ENCODE results near the gene ASB6. TPM values are rescaled to one million over a fixed set of nuclear protein-coding genes. Genes with fewer than 3 reads are reported as not detected.

Gene ASB6
- total and polyA plus RNA-seq, 2 experiments from 2014 or later: 8.8 to 19.8 TPM

- no peaks in the 10 kb centered on the region for H3K27me3 ChIP-seq (ENCODE audit: insufficient read depth)
- peaks cover 9% of the 10 kb centered on the region for H3K4me1 Mint-ChIP-seq
- H3K36me3 Mint-ChIP-seq (ENCODE audit: low read depth): peaks cover 28% of the 10 kb centered on the region
- H3K9me2 ChIP-seq (ENCODE audit: insufficient read depth): no peaks in the 10 kb centered on the region
- no peak overlapping the region for H3K27ac Mint-ChIP-seq
- no peaks in the 10 kb centered on the region for H3K4me1 ChIP-seq (ENCODE audit: insufficient read depth)
- no peak overlapping the region for H3K4me3 ChIP-seq
- no peak for ATAC-seq
- no peak for DNase-seq (ENCODE audit: low spot score)
- H3K4me2 ChIP-seq: no peak overlapping the region
- no peak overlapping the region for H3K4me3 Mint-ChIP-seq
- peaks cover 10% of the 10 kb centered on the region for H3K79me2 ChIP-seq (replicated peaks; ENCODE audit: insufficient read depth)
- no peaks in the 10 kb centered on the region; the same call in 1 of the 2 replicates for H3F3A ChIP-seq (replicated peaks; ENCODE audit: low read depth)
- peaks cover 14% of the 10 kb centered on the region for H3K27me3 Mint-ChIP-seq (ENCODE audit: insufficient read depth, low read depth, poor library complexity)
- no peak for TF ChIP-seq ETS1 (IDR thresholded peaks at IDR 0.05)
- H3K9me3 Mint-ChIP-seq: no peaks in the 10 kb centered on the region
- H4K20me1 ChIP-seq (replicated peaks; ENCODE audit: insufficient read depth): peaks cover 26% of the 10 kb centered on the region
- no peak overlapping the region for H3K27ac ChIP-seq (ENCODE audit: low read depth)
- no peaks in the 10 kb centered on the region; the same call in 1 of the 2 replicates for H3K36me3 ChIP-seq (ENCODE audit: insufficient read depth)
- no peak overlapping the region for H2AFZ ChIP-seq
Measured at GRCh38 chr9:129639034-129639630, 2.8 kb downstream of the ASB6 start.

- no peak overlapping the region; the same call in 2 of the 3 replicates for H3K4me3 Mint-ChIP-seq
- no peaks in the 10 kb centered on the region for H3K9me3 Mint-ChIP-seq
- peaks cover 9% of the 10 kb centered on the region for H3K4me1 Mint-ChIP-seq
- H3K27ac ChIP-seq (ENCODE audit: low read depth): no peak overlapping the region
- H2AFZ ChIP-seq: no peak overlapping the region
- peaks cover 17% of the 10 kb centered on the region for H3K27me3 Mint-ChIP-seq (ENCODE audit: insufficient read depth, low read depth, poor library complexity)
- H3K4me2 ChIP-seq: no peak overlapping the region
- no peaks in the 10 kb centered on the region for H3K27me3 ChIP-seq (ENCODE audit: insufficient read depth)
- H3K36me3 Mint-ChIP-seq (ENCODE audit: low read depth): peaks cover 40% of the 10 kb centered on the region
- no peaks in the 10 kb centered on the region for H3K4me1 ChIP-seq (ENCODE audit: insufficient read depth)
- ATAC-seq: no peak
- DNase-seq (ENCODE audit: low spot score): no peak
- no peak overlapping the region for H3K4me3 ChIP-seq
- TF ChIP-seq ZNF331 (CRISPR knock-in tag; IDR thresholded peaks at IDR 0.05; ENCODE audit: low read depth) (no peak), JUNB (IDR thresholded peaks at IDR 0.05; ENCODE audit: unreplicated experiment) (no peak), POLR2AphosphoS5 (IDR thresholded peaks at IDR 0.05; ENCODE audit: low read depth) (no peak; the same call in 1 of the 2 replicates), CTCF (conservative IDR thresholded peaks at IDR 0.05; ENCODE audit: low read depth in 2 of 2) (no peak), ZNF462 (CRISPR knock-in tag; IDR thresholded peaks at IDR 0.05) (no peak), ZNF114 (CRISPR knock-in tag; IDR thresholded peaks at IDR 0.05) (no peak), STAT1 (IDR thresholded peaks at IDR 0.05; ENCODE audit: unreplicated experiment) (no peak)
- peaks cover 29% of the 10 kb centered on the region for H4K20me1 ChIP-seq (replicated peaks; ENCODE audit: insufficient read depth)
- H3F3A ChIP-seq (replicated peaks; ENCODE audit: low read depth): no peaks in the 10 kb centered on the region; the same call in 1 of the 2 replicates
- H3K27ac Mint-ChIP-seq: no peak overlapping the region
- peaks cover 21% of the 10 kb centered on the region for H3K79me2 ChIP-seq (replicated peaks; ENCODE audit: insufficient read depth)
- H3K36me3 ChIP-seq (ENCODE audit: insufficient read depth): no peaks in the 10 kb centered on the region; the same call in 1 of the 2 replicates
- no peaks in the 10 kb centered on the region for H3K9me2 ChIP-seq (ENCODE audit: insufficient read depth)
Measured at GRCh38 chr9:129637673-129638439, 4.1 kb downstream of the ASB6 start.
